ENCODE results near the gene SEMA3C. TPM values are rescaled to one million over a fixed set of nuclear protein-coding genes. Genes with fewer than 3 reads are reported as not detected.

The SEMA3C gene
- total RNA-seq, 2 experiments from 2014 or later, result not detected

GRCh38 chr7:80832006-80832405 lies 86.8 kb downstream of the SEMA3C start:
- Mint-ChIP-seq H3K27ac (no peak overlapping the region), H3K9me3 (peaks cover 1% of the 10 kb centered on the region), H3K36me3 (ENCODE audit: low read depth) (no peaks in the 10 kb centered on the region), H3K4me1 (ENCODE audit: low read depth) (no peaks in the 10 kb centered on the region), H3K4me3 (no peak overlapping the region), H3K27me3 (no peaks in the 10 kb centered on the region)
- ChIA-PET POLR2A (no interaction called here), CTCF (no interaction called here)
- no peak for ATAC-seq
- intact Hi-C loops (cut with micrococcal nuclease), result no loop called here
- DNase-seq, result no peak
- no peak for TF ChIP-seq CTCF (IDR thresholded peaks at IDR 0.05)

GRCh38 chr7:80830584-80831285 lies 88.1 kb downstream of the SEMA3C start:
- ChIA-PET CTCF (no interaction called here), POLR2A (no interaction called here)
- no peak overlapping the region for H3K4me3 Mint-ChIP-seq
- H3K36me3 Mint-ChIP-seq (ENCODE audit: low read depth), result no peaks in the 10 kb centered on the region
- DNase-seq (no peak), ATAC-seq (no peak)
- peaks cover 1% of the 10 kb centered on the region for H3K9me3 Mint-ChIP-seq
- no peaks in the 10 kb centered on the region for H3K4me1 Mint-ChIP-seq (ENCODE audit: low read depth)
- no peak for TF ChIP-seq CTCF (IDR thresholded peaks at IDR 0.05)
- no peaks in the 10 kb centered on the region for H3K27me3 Mint-ChIP-seq
- H3K27ac Mint-ChIP-seq, result no peak overlapping the region
- intact Hi-C loops (cut with micrococcal nuclease), result no loop called here

- no peaks in the 10 kb centered on the region for H3K36me3 Mint-ChIP-seq (ENCODE audit: low read depth)
- no peaks in the 10 kb centered on the region for H3K27me3 Mint-ChIP-seq
- no peak for ATAC-seq
- intact Hi-C loops (cut with micrococcal nuclease), result no loop called here
- ChIA-PET CTCF (no interaction called here), POLR2A (no interaction called here)
- no peaks in the 10 kb centered on the region for H3K4me1 Mint-ChIP-seq (ENCODE audit: low read depth)
- no peak for DNase-seq
- no peak overlapping the region for H3K27ac Mint-ChIP-seq
- no peak overlapping the region for H3K4me3 Mint-ChIP-seq
- H3K9me3 Mint-ChIP-seq, result no peaks in the 10 kb centered on the region
- TF ChIP-seq CTCF (IDR thresholded peaks at IDR 0.05), result no peak
These were observed 88.8 kb downstream of the SEMA3C start for GRCh38 chr7:80830010-80830409.

- Mint-ChIP-seq H3K4me3 (no peak overlapping the region), H3K27ac (no peak overlapping the region), H3K27me3 (no peaks in the 10 kb centered on the region), H3K4me1 (ENCODE audit: low read depth) (no peaks in the 10 kb centered on the region), H3K36me3 (ENCODE audit: low read depth) (no peaks in the 10 kb centered on the region), H3K9me3 (no peaks in the 10 kb centered on the region)
- ChIA-PET POLR2A (no interaction called here), CTCF (no interaction called here)
- DNase-seq (no peak), ATAC-seq (no peak)
- no peak for TF ChIP-seq CTCF (IDR thresholded peaks at IDR 0.05)
- intact Hi-C loops (cut with micrococcal nuclease), result no loop called here
These were observed 89.3 kb downstream of the SEMA3C start for GRCh38 chr7:80829527-80829926.

- intact Hi-C loops (cut with micrococcal nuclease), result no loop called here
- ATAC-seq, result no peak
- CTCF ChIA-PET, result no interaction called here
These were observed 91.6 kb downstream of the SEMA3C start for GRCh38 chr7:80827239-80827633.

More at GRCh38 chr7:80827239-80827633, 91.6 kb downstream of the SEMA3C start:
- Mint-ChIP-seq H3K27ac (no peak overlapping the region), H3K27me3 (no peaks in the 10 kb centered on the region), H3K4me3 (no peak overlapping the region), H3K4me1 (ENCODE audit: low read depth) (no peaks in the 10 kb centered on the region), H3K36me3 (ENCODE audit: low read depth) (no peaks in the 10 kb centered on the region), H3K9me3 (no peaks in the 10 kb centered on the region)
- TF ChIP-seq CTCF (IDR thresholded peaks at IDR 0.05), result no peak
- DNase-seq, result no peak
- POLR2A ChIA-PET, result no interaction called here
